Caco-2 (cell line): Measurements from ENCODE around the gene DGKB. TPM values are rescaled to one million over a fixed set of nuclear protein-coding genes. Genes with fewer than 3 reads are reported as not detected.

Experiments
- BruUV-seq: library from RNA; stranded (reverse); fragments of 400-500 nt; replicated peaks from 2 replicates; lab custom pipeline; 2021; lab: Mats Ljungman, UMichigan
- CTCF ChIA-PET: fragments of 300-600 bp; sonication (Branson Sonifier 250); formaldehyde crosslinking; loops from one replicate; lab custom pipeline; 2022; ENCODE audit warnings: antibody characterized with exemption; lab: Charles Lee
- POLR2A ChIA-PET: fragments of 300-600 bp; sonication (Branson Sonifier 250); formaldehyde crosslinking; loops from one replicate; lab custom pipeline; 2022; ENCODE audit warnings: antibody characterized with exemption; lab: Charles Lee
- DNase-seq, 2 experiments: peaks; one replicate each; pipeline versions ENCODE4 v3.0.0 to v3.0.0-alpha.2; 2020 to 2022
- H3K27me3 ChIP-seq: replicated peaks from 2 replicates; pipeline ENCODE4 v1.6.0; 2011; ENCODE audit warnings: low read length; ENCODE audit not compliant: control insufficient read depth, insufficient read depth
- H3K36me3 ChIP-seq: 2 replicates; pipeline ENCODE4 v1.5.1; 2011; ENCODE audit warnings: low read length; ENCODE audit not compliant: control insufficient read depth, insufficient read depth
- H3K4me1 ChIP-seq: fragments of 250-450 bp; sonication (Bioruptor Pico); 2 replicates; pipeline ENCODE4 v1.5.1; 2020; ENCODE audit warnings: mild to moderate bottlenecking
- H3K4me3 ChIP-seq: 2 replicates; pipeline ENCODE4 v1.5.1; 2011; ENCODE audit warnings: low read depth, mild to moderate bottlenecking, control low read depth, low read length
- H3K9me3 ChIP-seq: fragments of 250-450 bp; sonication (Bioruptor Pico); 2 replicates; pipeline ENCODE4 v1.5.1; 2020; ENCODE audit warnings: mild to moderate bottlenecking, moderate library complexity
- H3K27ac Mint-ChIP-seq: one replicate; pipeline ENCODE4 v1.8.0; 2022; ENCODE audit warnings: mixed read lengths; ENCODE audit not compliant: unreplicated experiment
- H3K27me3 Mint-ChIP-seq: one replicate; pipeline ENCODE4 v1.8.0; 2022; ENCODE audit warnings: mixed read lengths; ENCODE audit not compliant: insufficient read depth, unreplicated experiment
- H3K36me3 Mint-ChIP-seq: one replicate; pipeline ENCODE4 v1.8.0; 2022; ENCODE audit warnings: mild to moderate bottlenecking, mixed read lengths; ENCODE audit not compliant: insufficient read depth, unreplicated experiment
- H3K4me1 Mint-ChIP-seq: one replicate; pipeline ENCODE4 v1.8.0; 2022; ENCODE audit warnings: low read depth, mixed read lengths; ENCODE audit not compliant: unreplicated experiment
- H3K4me3 Mint-ChIP-seq: one replicate; pipeline ENCODE4 v1.8.0; 2022; ENCODE audit warnings: mild to moderate bottlenecking, moderate library complexity, mixed read lengths; ENCODE audit not compliant: unreplicated experiment
- H3K9me3 Mint-ChIP-seq: one replicate; pipeline ENCODE4 v1.8.0; 2022; ENCODE audit warnings: mixed read lengths; ENCODE audit not compliant: unreplicated experiment
- CTCF ChIP-seq, 2 experiments: fragments of 200-600 bp in 1 of 2; IDR thresholded peaks; 1 replicate in 1 of 2; 2 replicates in 1 of 2; pipeline versions ENCODE4 v1.5.1 to v1.8.0; 2011 to 2022; ENCODE audit warnings: antibody characterized with exemption in 1 of 2, control low read depth in 1 of 2, inconsistent platforms in 1 of 2, low read depth in 1 of 2, low read length in 1 of 2, mild to moderate bottlenecking in 1 of 2, moderate library complexity in 1 of 2; ENCODE audit not compliant: insufficient read depth in 1 of 2, severe bottlenecking in 1 of 2, unreplicated experiment in 1 of 2
- intact Hi-C: fragments of 100-400 bp; cut with micrococcal nuclease; formaldehyde crosslinking; loops from one replicate; pipeline ENCODE4 v1.10.0; 2022; ENCODE audit not compliant: unreplicated experiment
- total RNA-seq: library from RNA; stranded (reverse); gene quantifications from 2 replicates; pipeline ENCODE4 v1.2.3, GENCODE V29; 2022

DGKB gene
- total RNA-seq, 1 experiment from 2014 or later: 0.39 TPM

GRCh38 chr7:14123923-14124322 lies 778.6 kb downstream of the DGKB start:
- intact Hi-C loops: no loop called here
- no peak overlapping the region for H3K27ac Mint-ChIP-seq
- DNase-seq: no peak
- H3K4me3 Mint-ChIP-seq: no peak overlapping the region
- POLR2A ChIA-PET: no interaction called here
- CTCF ChIA-PET: no interaction called here
- no peak for TF ChIP-seq CTCF (IDR thresholded peaks at IDR 0.05; ENCODE audit: insufficient read depth in 1 of 2, low read depth in 1 of 2, low read length in 1 of 2, severe bottlenecking in 1 of 2, unreplicated experiment in 1 of 2)
- H3K36me3 Mint-ChIP-seq: no peaks in the 10 kb centered on the region
- peaks cover 7% of the 10 kb centered on the region for H3K4me1 Mint-ChIP-seq
- H3K27me3 Mint-ChIP-seq: peaks cover 5% of the 10 kb centered on the region
- Histone ChIP-seq H3K9me3 (no peaks in the 10 kb centered on the region), H3K27me3 (no peaks in the 10 kb centered on the region), H3K4me1 (no peaks in the 10 kb centered on the region), H3K4me3 (no peak overlapping the region), H3K36me3 (no peaks in the 10 kb centered on the region)
- H3K9me3 Mint-ChIP-seq: no peaks in the 10 kb centered on the region
- no TSS peak for BruUV-seq

- CTCF ChIA-PET: no interaction called here
- H3K4me1 ChIP-seq: no peaks in the 10 kb centered on the region
- no peak overlapping the region for H3K27ac Mint-ChIP-seq
- BruUV-seq: no TSS peak
- no peak overlapping the region for H3K4me3 Mint-ChIP-seq
- H3K27me3 ChIP-seq: no peaks in the 10 kb centered on the region
- H3K36me3 Mint-ChIP-seq: no peaks in the 10 kb centered on the region
- H3K9me3 ChIP-seq: no peaks in the 10 kb centered on the region
- intact Hi-C loops: no loop called here
- H3K9me3 Mint-ChIP-seq: no peaks in the 10 kb centered on the region
- H3K4me3 ChIP-seq: no peak overlapping the region
- POLR2A ChIA-PET: no interaction called here
- no peaks in the 10 kb centered on the region for H3K4me1 Mint-ChIP-seq
- TF ChIP-seq CTCF (IDR thresholded peaks at IDR 0.05; ENCODE audit: insufficient read depth in 1 of 2, low read depth in 1 of 2, low read length in 1 of 2, severe bottlenecking in 1 of 2, unreplicated experiment in 1 of 2): no peak
- peaks cover 3% of the 10 kb centered on the region for H3K27me3 Mint-ChIP-seq
- DNase-seq: no peak
- no peaks in the 10 kb centered on the region for H3K36me3 ChIP-seq
Observed at GRCh38 chr7:14115701-14116100, 786.9 kb downstream of the DGKB start.

- no peaks in the 10 kb centered on the region for H3K27me3 Mint-ChIP-seq
- ChIA-PET CTCF (no interaction called here), POLR2A (no interaction called here)
- no peak overlapping the region for H3K27ac Mint-ChIP-seq
- Histone ChIP-seq H3K4me3 (no peak overlapping the region), H3K27me3 (no peaks in the 10 kb centered on the region), H3K36me3 (no peaks in the 10 kb centered on the region), H3K4me1 (no peaks in the 10 kb centered on the region), H3K9me3 (no peaks in the 10 kb centered on the region)
- no TSS peak for BruUV-seq
- no peaks in the 10 kb centered on the region for H3K4me1 Mint-ChIP-seq
- intact Hi-C loops: no loop called here
- DNase-seq: no peak
- no peaks in the 10 kb centered on the region for H3K9me3 Mint-ChIP-seq
- no peak overlapping the region for H3K4me3 Mint-ChIP-seq
- no peaks in the 10 kb centered on the region for H3K36me3 Mint-ChIP-seq
- no peak for TF ChIP-seq CTCF (IDR thresholded peaks at IDR 0.05; ENCODE audit: insufficient read depth in 1 of 2, low read depth in 1 of 2, low read length in 1 of 2, severe bottlenecking in 1 of 2, unreplicated experiment in 1 of 2)
Observed at GRCh38 chr7:14104861-14105260, 797.7 kb downstream of the DGKB start.
